IMR-90 (cell line): ENCODE measurements around the gene OR5P2. TPM values are rescaled to one million over a fixed set of nuclear protein-coding genes. Genes with fewer than 3 reads are reported as not detected.

ENCODE experiments used
- ATAC-seq: fragments of 200-7000 bp; cut with Tn5 transposase; 2 replicates; pipeline ENCODE4 v1.9.1; 2020; ENCODE audit warnings: low read depth, mild to moderate bottlenecking, moderate library complexity
- BruUV-seq: library from RNA; stranded (reverse); fragments of 400-500 nt; replicated peaks from 2 replicates; lab custom pipeline; 2021; lab: Mats Ljungman, UMichigan
- CTCF ChIA-PET: fragments of 300-600 bp; formaldehyde crosslinking; extraction: SDS; loops from one replicate; lab custom pipeline; 2021; ENCODE audit warnings: antibody characterized with exemption; lab: Yijun Ruan, JAX
- POLR2A ChIA-PET: fragments of 300-600 bp; sonication (Branson Sonifier 250); formaldehyde crosslinking; loops from one replicate; lab custom pipeline; 2022; ENCODE audit warnings: antibody characterized with exemption; ENCODE audit not compliant: unreplicated experiment; lab: Charles Lee
- DNase-seq: peaks from one replicate; pipeline ENCODE4 v3.0.0; 2013
- H2AFZ ChIP-seq: replicated peaks from 2 replicates; pipeline ENCODE3; 2013; ENCODE audit warnings: low read length, mild to moderate bottlenecking; ENCODE audit not compliant: poor library complexity
- H2AK5ac ChIP-seq: 2 replicates; pipeline ENCODE4 v1.6.1; 2013; ENCODE audit warnings: low read depth, low read length, inconsistent platforms
- H2AK9ac ChIP-seq: replicated peaks from 2 replicates; pipeline ENCODE3; 2013; ENCODE audit warnings: mild to moderate bottlenecking, low read depth, low read length, moderate library complexity; ENCODE audit not compliant: poor library complexity
- H2BK120ac ChIP-seq: 2 replicates; pipeline ENCODE4 v1.6.1; 2013; ENCODE audit warnings: low read depth, low read length, inconsistent platforms
- H2BK15ac ChIP-seq: 3 replicates; pipeline ENCODE4 v1.6.1; 2013; ENCODE audit warnings: low read depth, low read length, inconsistent platforms
- H2BK20ac ChIP-seq: 2 replicates; pipeline ENCODE4 v1.6.1; 2013; ENCODE audit warnings: low read depth, mild to moderate bottlenecking, inconsistent platforms, low read length, moderate library complexity
- H2BK5ac ChIP-seq: 2 replicates; pipeline ENCODE4 v1.6.1; 2013; ENCODE audit warnings: mild to moderate bottlenecking, low read depth, low read length, inconsistent platforms; ENCODE audit not compliant: poor library complexity, severe bottlenecking
- H3K14ac ChIP-seq: replicated peaks from 2 replicates; pipeline ENCODE4 v1.6.1; 2013; ENCODE audit warnings: low read depth, low read length, inconsistent platforms
- H3K18ac ChIP-seq: 2 replicates; pipeline ENCODE4 v1.6.1; 2013; ENCODE audit warnings: low read depth, low read length, control low read depth
- H3K23ac ChIP-seq: 2 replicates; pipeline ENCODE4 v1.6.1; 2013; ENCODE audit warnings: low read depth, low read length, inconsistent platforms
- H3K27ac ChIP-seq: 2 replicates; pipeline ENCODE4 v1.5.1; 2013; ENCODE audit warnings: mild to moderate bottlenecking, control low read depth, low read length; ENCODE audit not compliant: insufficient read depth
- H3K27me3 ChIP-seq: 2 replicates; pipeline ENCODE4 v1.6.1; 2013; ENCODE audit warnings: low read length; ENCODE audit not compliant: control insufficient read depth, insufficient read depth
- H3K36me3 ChIP-seq: 2 replicates; pipeline ENCODE4 v1.6.1; 2013; ENCODE audit warnings: low read length, mixed read lengths; ENCODE audit not compliant: control insufficient read depth, insufficient read depth
- H3K4ac ChIP-seq: 2 replicates; pipeline ENCODE4 v1.6.1; 2013; ENCODE audit warnings: low read depth, low read length, inconsistent platforms
- H3K4me1 ChIP-seq: 2 replicates; pipeline ENCODE4 v1.6.1; 2013; ENCODE audit warnings: low read length, mixed read lengths; ENCODE audit not compliant: control insufficient read depth, insufficient read depth
- H3K4me2 ChIP-seq: 2 replicates; pipeline ENCODE4 v1.6.1; 2013; ENCODE audit warnings: low read depth, mild to moderate bottlenecking, control low read depth, low read length, moderate library complexity
- H3K4me3 ChIP-seq: 2 replicates; pipeline ENCODE4 v1.5.1; 2013; ENCODE audit warnings: low read depth, mild to moderate bottlenecking, control low read depth, low read length, moderate library complexity; ENCODE audit not compliant: insufficient read depth
- H3K56ac ChIP-seq: 2 replicates; pipeline ENCODE4 v1.6.1; 2013; ENCODE audit warnings: low read length, inconsistent platforms; ENCODE audit not compliant: insufficient read depth; ENCODE audit errors: extremely low read depth
- H3K79me1 ChIP-seq, 2 experiments: 2 replicates each; pipeline ENCODE4 v1.6.1; 2013; ENCODE audit warnings: low read length in 2 of 2, inconsistent platforms in 1 of 2, low read depth in 1 of 2
- H3K9ac ChIP-seq: 2 replicates; pipeline ENCODE4 v1.6.1; 2013; ENCODE audit warnings: low read depth, low read length, control low read depth
- H3K9me1 ChIP-seq: 2 replicates; pipeline ENCODE4 v1.6.1; 2013; ENCODE audit warnings: low read length, inconsistent platforms; ENCODE audit not compliant: insufficient read depth
- H3K9me3 ChIP-seq: 2 replicates; pipeline ENCODE4 v1.6.1; 2013; ENCODE audit warnings: low read length; ENCODE audit not compliant: control insufficient read depth, insufficient read depth
- H4K20me1 ChIP-seq: 2 replicates; pipeline ENCODE4 v1.6.1; 2013; ENCODE audit warnings: low read length, inconsistent platforms; ENCODE audit not compliant: insufficient read depth
- H4K5ac ChIP-seq: 2 replicates; pipeline ENCODE4 v1.6.1; 2013; ENCODE audit warnings: mild to moderate bottlenecking, low read depth, low read length, control low read depth
- H4K8ac ChIP-seq, 2 experiments: 2 replicates each; pipeline ENCODE4 v1.6.1; 2013; ENCODE audit warnings: low read depth in 2 of 2, low read length in 2 of 2, control low read depth in 1 of 2, inconsistent platforms in 1 of 2
- H4K91ac ChIP-seq: 2 replicates; pipeline ENCODE4 v1.6.1; 2013; ENCODE audit warnings: low read depth, low read length, inconsistent platforms; ENCODE audit not compliant: insufficient read depth
- BHLHE40 ChIP-seq: fragments of 150-350 bp; IDR thresholded peaks from 2 replicates; pipeline ENCODE4 v1.6.1; 2016; ENCODE audit warnings: mild to moderate bottlenecking, low read depth, low read length
- MAFK ChIP-seq: IDR thresholded peaks from 2 replicates; pipeline ENCODE4 v1.6.1; 2012; ENCODE audit warnings: low read depth, low read length, improper control_type of control experiment
- RFX5 ChIP-seq: IDR thresholded peaks from 2 replicates; pipeline ENCODE4 v1.8.0; 2012; ENCODE audit warnings: low read depth, mild to moderate bottlenecking, low read length, moderate library complexity
- USF2 ChIP-seq: fragments of 150-350 bp; IDR thresholded peaks from 2 replicates; pipeline ENCODE4 v1.6.1; 2017; ENCODE audit warnings: mild to moderate bottlenecking, antibody characterized with exemption, low read length, low read depth
- dilution Hi-C: fragments of 300-500 bp; cut with HindIII; formaldehyde crosslinking; loops from one replicate; pipeline ENCODE4 v1.14.3; 2018; ENCODE audit warnings: low sequenced_read_pairs; ENCODE audit not compliant: unreplicated experiment
- in situ Hi-C: fragments of 300-500 bp; cut with MboI; formaldehyde crosslinking; loops from 3 replicates; pipeline ENCODE4 v1.14.3; 2019; ENCODE audit warnings: low sequenced_read_pairs, inconsistent platforms, mixed read lengths
- intact Hi-C: fragments of 100-400 bp; cut with micrococcal nuclease; formaldehyde crosslinking; loops from 2 replicates; pipeline ENCODE4 v1.10.0; 2022
- polyA plus RNA-seq, 3 experiments: library from polyadenylated mRNA; depleted of rRNA; stranded (reverse); fragments of >200 nt; gene quantifications; 2 replicates each; pipeline ENCODE4 v1.2.3, GENCODE V29; 2012; ENCODE audit warnings: low replicate concordance in 1 of 3
- total RNA-seq: library from RNA; depleted of rRNA; stranded (reverse); fragments of >200 nt; gene quantifications from 2 replicates; pipeline ENCODE4 v1.2.3, GENCODE V29; 2012

OR5P2 gene
- total and polyA plus RNA-seq, 2 of the 4 experiments (the other 2 are of a cell fraction): not detected

- H4K8ac ChIP-seq: no peak within 1 kb of the TSS
- no peak within 1 kb of the TSS for H3K4me3 ChIP-seq
- no peak within 1 kb of the TSS for H3K14ac ChIP-seq
- no peak within 1 kb of the TSS for H2AK9ac ChIP-seq
- DNase-seq: no peak
- H3K27ac ChIP-seq: no peak within 1 kb of the TSS
- no peaks in the 10 kb centered on the region for H3K79me1 ChIP-seq
- H3K9me1 ChIP-seq: no peaks in the 10 kb centered on the region
- dilution Hi-C loops: no loop called here
- H2BK15ac ChIP-seq: no peak within 1 kb of the TSS
- in situ Hi-C loops: no loop called here
- CTCF ChIA-PET: no interaction called here
- no peak within 1 kb of the TSS for H2BK120ac ChIP-seq
- H3K9me3 ChIP-seq: no peaks in the 10 kb centered on the region
- intact Hi-C loops: no loop called here
- POLR2A ChIA-PET: no interaction called here
- no peaks in the 10 kb centered on the region for H3K36me3 ChIP-seq
- no peaks in the 10 kb centered on the region for H3K4me1 ChIP-seq
- no peak within 1 kb of the TSS for H3K23ac ChIP-seq
- no peak within 1 kb of the TSS for H3K4me2 ChIP-seq
- H2AFZ ChIP-seq: no peak within 1 kb of the TSS
- no peak within 1 kb of the TSS for H3K18ac ChIP-seq
- no peaks in the 10 kb centered on the region for H4K20me1 ChIP-seq
- H2BK20ac ChIP-seq: no peak within 1 kb of the TSS
- TF ChIP-seq MAFK (no peak), BHLHE40 (no peak), USF2 (no peak), RFX5 (no peak)
- no peak within 1 kb of the TSS for H3K4ac ChIP-seq
- H3K27me3 ChIP-seq: no peaks in the 10 kb centered on the region
- no peak for ATAC-seq
- H3K56ac ChIP-seq: no peak within 1 kb of the TSS
- H2BK5ac ChIP-seq: no peak within 1 kb of the TSS
- no peak within 1 kb of the TSS for H4K5ac ChIP-seq
- no TSS peak for BruUV-seq
- H4K91ac ChIP-seq: no peak within 1 kb of the TSS
- no peak within 1 kb of the TSS for H2AK5ac ChIP-seq
- H3K9ac ChIP-seq: no peak within 1 kb of the TSS
These were observed 34.0 kb upstream of the OR5P2 start, which contains the start of gene OR5P3 for GRCh38 chr11:7830740-7831139. Gene OR5P3, minus strand, starts transcription at chr11:7830840.
